HepG2 (cell line): Measurements from ENCODE around the gene FANCE. TPM values are rescaled to one million over a fixed set of nuclear protein-coding genes. Genes with fewer than 3 reads are reported as not detected.

Experiments used
- ATAC-seq: fragments of 200-7000 bp; cut with Tn5 transposase; 3 replicates; pipeline ENCODE4 v1.9.1; 2020; ENCODE audit warnings: mild to moderate bottlenecking, moderate library complexity
- BruUV-seq: library from RNA; stranded (reverse); fragments of 400-500 nt; replicated peaks from 2 replicates; lab custom pipeline; 2021; lab: Mats Ljungman, UMichigan
- CTCF ChIA-PET: fragments of 300-600 bp; formaldehyde crosslinking; extraction: SDS; loops from one replicate; lab custom pipeline; 2021; ENCODE audit warnings: low total read pairs, inconsistent platforms, low intra/inter-chr PET ratio; lab: Yijun Ruan, JAX
- POLR2A ChIA-PET: fragments of 350-600 bp; sonication (Branson Sonifier 250); formaldehyde crosslinking; loops from one replicate; lab custom pipeline; 2020; ENCODE audit warnings: antibody characterized with exemption, inconsistent platforms; lab: Yijun Ruan, JAX
- DNase-seq: peaks from one replicate; pipeline ENCODE4 v3.0.0-alpha.2; 2015; ENCODE audit warnings: low spot score
- FAIRE-seq: peaks from 3 replicates; lab custom pipeline; 2011; peaks lifted over from hg19 to GRCh38; lab: Jason Lieb, UNC
- H2AFZ ChIP-seq: one replicate; pipeline ENCODE4 v1.6.1; 2011; ENCODE audit warnings: low read length, inconsistent platforms
- H3K27ac ChIP-seq: fragments of 300-600 bp; 3 replicates; pipeline ENCODE4 v1.8.0; 2011; ENCODE audit warnings: mixed run types, mild to moderate bottlenecking, mixed read lengths, low read length, inconsistent platforms; ENCODE audit not compliant: insufficient read depth; ENCODE audit errors: extremely low read length
- H3K27me3 ChIP-seq, 2 experiments: fragments of 200-600 bp in 1 of 2; 2 replicates in 1 of 2; 3 replicates in 1 of 2; pipeline versions ENCODE4 v1.6.0 to v1.8.0; 2011; ENCODE audit warnings: low read length in 2 of 2, mild to moderate bottlenecking in 2 of 2, moderate library complexity in 2 of 2, inconsistent platforms in 1 of 2; ENCODE audit not compliant: insufficient read depth in 2 of 2, control insufficient read depth in 1 of 2
- H3K36me3 ChIP-seq, 2 experiments: fragments of 200-600 bp in 1 of 2; replicated peaks in 1 of 2; 2 replicates in 1 of 2; 3 replicates in 1 of 2; pipeline versions ENCODE4 v1.5.1 to v1.8.0; 2011; ENCODE audit warnings: low read length in 2 of 2, inconsistent platforms in 1 of 2; ENCODE audit not compliant: insufficient read depth in 2 of 2, control insufficient read depth in 1 of 2
- H3K4me1 ChIP-seq: 2 replicates; pipeline ENCODE4 v1.5.1; 2012; ENCODE audit warnings: low read length, inconsistent platforms; ENCODE audit not compliant: insufficient read depth
- H3K4me2 ChIP-seq: 2 replicates; pipeline ENCODE4 v1.6.0; 2011; ENCODE audit warnings: low read depth, low read length, inconsistent platforms
- H3K4me3 ChIP-seq, 3 experiments: fragments of 200-600 bp in 1 of 3; sonication (generic), shearing (Covaris generic) in 1 of 3; replicated peaks in 1 of 3; 2 replicates each; pipeline ENCODE4 v1.5.1; 2011 to 2016; ENCODE audit warnings: low read length in 3 of 3, inconsistent platforms in 2 of 3, low read depth in 2 of 3, mild to moderate bottlenecking in 2 of 3, control low read depth in 1 of 3, mixed read lengths in 1 of 3; ENCODE audit not compliant: insufficient read depth in 1 of 3
- H3K79me2 ChIP-seq: one replicate; pipeline ENCODE4 v1.6.1; 2011; ENCODE audit warnings: low read length, inconsistent platforms; ENCODE audit not compliant: insufficient read depth
- H3K9ac ChIP-seq: 2 replicates; pipeline ENCODE4 v1.6.0; 2011; ENCODE audit warnings: mild to moderate bottlenecking, low read depth, low read length, inconsistent platforms; ENCODE audit not compliant: insufficient read depth
- H3K9me3 ChIP-seq: 2 replicates; pipeline ENCODE4 v1.5.1; 2012; ENCODE audit warnings: mild to moderate bottlenecking, low read length
- H4K20me1 ChIP-seq: 2 replicates; pipeline ENCODE4 v1.6.0; 2011; ENCODE audit warnings: inconsistent platforms, mild to moderate bottlenecking, low read length, moderate library complexity; ENCODE audit not compliant: insufficient read depth
- FOXP1 ChIP-seq, 2 experiments: fragments of 450-650 bp in 1 of 2; IDR thresholded peaks; 2 replicates each; pipeline ENCODE4 v1.6.1; 2017 to 2018; ENCODE audit warnings: antibody characterized with exemption in 1 of 2
- ISX ChIP-seq: sonication (generic); formaldehyde crosslinking; conservative IDR thresholded peaks from 2 replicates; pipeline ENCODE4 v1.5.0; 2020; ENCODE audit warnings: missing genetic modification reagents
- ZNF180 ChIP-seq: sonication (generic); formaldehyde crosslinking; IDR thresholded peaks from 2 replicates; pipeline ENCODE4 v1.4.0; 2020; ENCODE audit warnings: low read depth, missing genetic modification reagents, borderline replicate concordance
- ZNF589 ChIP-seq: sonication (generic); formaldehyde crosslinking; conservative IDR thresholded peaks from 2 replicates; pipeline ENCODE4 v1.8.0; 2022; ENCODE audit warnings: mild to moderate bottlenecking, moderate library complexity, missing genetic modification reagents
- ZNF770 ChIP-seq: sonication (generic); formaldehyde crosslinking; IDR thresholded peaks from 2 replicates; pipeline ENCODE4 v1.5.0; 2020; ENCODE audit warnings: mild to moderate bottlenecking, missing genetic modification reagents
- WGBS: methylation state at CpG from one replicate; pipeline ENCODE4 v1.1.6; 2017; ENCODE audit warnings: low lambda C conversion rate; 5-methylcytosine and 5-hydroxymethylcytosine counted together
- in situ Hi-C: cut with HindIII; loops from 2 replicates; pipeline ENCODE4 v1.10.0; 2017; ENCODE audit warnings: low pct_unique_long_range_greater_than_20kb; ENCODE audit not compliant: extremely low pct_ligation_motif_present
- intact Hi-C: fragments of 100-400 bp; cut with micrococcal nuclease; formaldehyde crosslinking; loops from one replicate; pipeline ENCODE4 v1.10.0; 2022; ENCODE audit not compliant: unreplicated experiment
- polyA plus RNA-seq, 8 experiments: library from polyadenylated mRNA; depleted of rRNA in 3 of 8; stranded (reverse) in 7 of 8; unstranded in 1 of 8; fragments of >200 nt; fragmentation: Illumina TruSeq in 4 of 8; extraction: Trizol in 4 of 8; gene quantifications; 2 replicates each; pipeline versions ENCODE4 v1.2.1 to v1.2.3, GENCODE V29; 2011 to 2016; ENCODE audit warnings: low read depth in 4 of 8, missing spikeins in 1 of 8, mixed read lengths in 1 of 8; ENCODE audit not compliant: insufficient read depth in 1 of 8
- total RNA-seq, 5 experiments: library from RNA; depleted of rRNA; stranded (reverse); fragments of >200 nt; fragmentation: Illumina TruSeq; extraction: Trizol; gene quantifications; 2 replicates each; pipeline ENCODE4 v1.2.3, GENCODE V29; 2016; ENCODE audit warnings: low read depth in 1 of 5
- TF ChIP-seq, protein P1 (sequence below): sonication (generic); formaldehyde crosslinking; IDR thresholded peaks from 2 replicates; pipeline ENCODE4 v1.4.0; 2020; ENCODE audit warnings: low read depth, missing genetic modification reagents

Gene FANCE
- total and polyA plus RNA-seq, 2 of the 13 experiments (the other 11 are each of a cell fraction or from before 2014, with no cell fraction given) = 7.1 to 11.2 TPM

DNA sequence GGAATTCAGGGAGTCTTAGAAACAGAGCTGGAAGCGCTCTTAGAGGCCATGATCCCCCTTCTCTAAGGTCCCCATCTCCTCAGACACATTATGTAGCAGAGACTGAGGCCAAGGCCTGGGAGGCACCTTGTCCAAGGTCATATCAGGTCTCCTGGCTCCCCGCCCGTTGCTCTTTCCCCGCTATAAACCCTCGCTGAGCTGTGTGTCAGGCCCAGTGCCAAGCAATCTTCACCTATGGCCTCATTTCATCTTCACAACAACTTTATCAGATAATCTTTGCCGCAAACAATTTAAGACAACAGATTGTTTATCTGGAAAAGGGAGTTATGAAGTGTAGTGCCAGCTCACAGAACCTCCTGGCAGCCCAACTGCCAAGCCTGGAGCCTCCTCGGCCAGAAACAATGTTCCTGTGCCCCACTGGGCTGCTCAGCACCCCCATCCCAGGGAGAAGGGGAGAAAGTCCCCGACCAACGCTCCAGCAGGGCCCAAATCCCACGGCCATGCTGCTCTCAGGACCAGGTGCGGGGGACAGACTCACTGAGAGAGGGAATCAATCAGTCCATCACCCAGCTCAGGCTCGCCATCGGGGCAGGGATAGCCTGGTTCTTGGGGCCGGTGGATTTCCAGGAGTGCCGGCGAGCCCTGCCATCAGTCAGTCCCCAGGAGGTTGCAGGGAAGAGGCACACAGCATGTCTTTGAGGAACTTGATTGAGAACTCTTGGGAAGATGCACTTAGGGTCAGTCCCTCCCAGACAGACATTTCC lies 16.9 kb upstream of the FANCE start:
- DNase-seq (no peak), ATAC-seq (peak; percentile 27), FAIRE-seq (no peak)
- 24% methylated on average over 12 of the region's 16 CpGs for WGBS
- H2AFZ ChIP-seq = no peak overlapping the region
- peak overlapping the region; percentile 8; the same call in 1 of the 2 replicates for H3K4me2 ChIP-seq
- no TSS peak for BruUV-seq
- peaks cover 59% of the 10 kb centered on the region for H3K4me1 ChIP-seq
- H3K79me2 ChIP-seq = no peaks in the 10 kb centered on the region
- ChIA-PET POLR2A (interaction anchor here (0.9 to 1.6 kb wide), 3 partner anchors 8 to 107 kb away, joined by 3 to 4 read pairs (median 3); no protein-coding TSS in a partner anchor), CTCF (no interaction called here)
- no peak overlapping the region for H3K9ac ChIP-seq
- no peaks in the 10 kb centered on the region for H3K36me3 ChIP-seq
- no peak overlapping the region for H3K27ac ChIP-seq
- intact Hi-C loops = no loop called here
- in situ Hi-C loops = no loop called here
- no peak overlapping the region for H3K4me3 ChIP-seq
- no peaks in the 10 kb centered on the region; the same call in 1 of the 2 replicates for H3K9me3 ChIP-seq
- no peaks in the 10 kb centered on the region for H4K20me1 ChIP-seq
- H3K27me3 ChIP-seq = peaks cover 2 to 16% of the 10 kb centered on the region in 2 experiments; a peak in 2 of 5 replicates
- TF ChIP-seq ZNF180 (no peak), FOXP1 (IDR thresholded peaks at IDR 0.05) (no peak), FOXP1 (CRISPR knock-in tag; IDR thresholded peaks at IDR 0.05) (peak; percentile 15; the same call in 1 of the 2 replicates), ISX (CRISPR knock-in tag) (no peak), ZNF589 (CRISPR knock-in tag) (no peak), ZNF770 (0 out of 2 replicates have a peak, but pooled peaks have one; percentile 14)
- TF ChIP-seq, protein P1, sequence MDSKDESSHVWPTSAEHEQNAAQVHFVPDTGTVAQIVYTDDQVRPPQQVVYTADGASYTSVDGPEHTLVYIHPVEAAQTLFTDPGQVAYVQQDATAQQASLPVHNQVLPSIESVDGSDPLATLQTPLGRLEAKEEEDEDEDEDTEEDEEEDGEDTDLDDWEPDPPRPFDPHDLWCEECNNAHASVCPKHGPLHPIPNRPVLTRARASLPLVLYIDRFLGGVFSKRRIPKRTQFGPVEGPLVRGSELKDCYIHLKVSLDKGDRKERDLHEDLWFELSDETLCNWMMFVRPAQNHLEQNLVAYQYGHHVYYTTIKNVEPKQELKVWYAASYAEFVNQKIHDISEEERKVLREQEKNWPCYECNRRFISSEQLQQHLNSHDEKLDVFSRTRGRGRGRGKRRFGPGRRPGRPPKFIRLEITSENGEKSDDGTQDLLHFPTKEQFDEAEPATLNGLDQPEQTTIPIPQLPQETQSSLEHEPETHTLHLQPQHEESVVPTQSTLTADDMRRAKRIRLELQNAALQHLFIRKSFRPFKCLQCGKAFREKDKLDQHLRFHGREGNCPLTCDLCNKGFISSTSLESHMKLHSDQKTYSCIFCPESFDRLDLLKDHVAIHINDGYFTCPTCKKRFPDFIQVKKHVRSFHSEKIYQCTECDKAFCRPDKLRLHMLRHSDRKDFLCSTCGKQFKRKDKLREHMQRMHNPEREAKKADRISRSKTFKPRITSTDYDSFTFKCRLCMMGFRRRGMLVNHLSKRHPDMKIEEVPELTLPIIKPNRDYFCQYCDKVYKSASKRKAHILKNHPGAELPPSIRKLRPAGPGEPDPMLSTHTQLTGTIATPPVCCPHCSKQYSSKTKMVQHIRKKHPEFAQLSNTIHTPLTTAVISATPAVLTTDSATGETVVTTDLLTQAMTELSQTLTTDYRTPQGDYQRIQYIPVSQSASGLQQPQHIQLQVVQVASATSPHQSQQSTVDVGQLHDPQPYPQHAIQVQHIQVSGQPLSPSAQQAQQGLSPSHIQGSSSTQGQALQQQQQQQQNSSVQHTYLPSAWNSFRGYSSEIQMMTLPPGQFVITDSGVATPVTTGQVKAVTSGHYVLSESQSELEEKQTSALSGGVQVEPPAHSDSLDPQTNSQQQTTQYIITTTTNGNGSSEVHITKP = no peak
